HCT116 (cell line): ENCODE measurements around the gene SF1. TPM values are rescaled to one million over a fixed set of nuclear protein-coding genes. Genes with fewer than 3 reads are reported as not detected.

ENCODE experiments used
- ATAC-seq: fragments of 200-7000 bp; cut with Tn5 transposase; 2 replicates; pipeline ENCODE4 v1.9.1; 2020; ENCODE audit warnings: mild to moderate bottlenecking, moderate library complexity
- BruUV-seq: library from RNA; stranded (reverse); fragments of 400-500 nt; replicated peaks from 2 replicates; lab custom pipeline; 2021; lab: Mats Ljungman, UMichigan
- CTCF ChIA-PET: fragments of 300-600 bp; sonication (Branson Sonifier 250); formaldehyde crosslinking; loops from one replicate; lab custom pipeline; 2021; ENCODE audit warnings: antibody characterized with exemption; lab: Charles Lee
- POLR2A ChIA-PET: fragments of 300-600, 350-600 bp; sonication (Branson Sonifier 250); formaldehyde crosslinking; loops from one replicate; lab custom pipeline; 2021; ENCODE audit warnings: antibody characterized with exemption; lab: Charles Lee
- RAD21 ChIA-PET, 2 experiments: fragments of 300-600 bp; sonication (Branson Sonifier 250); formaldehyde crosslinking; loops; one replicate each; lab custom pipeline; 2023; ENCODE audit warnings: low total read pairs in 2 of 2; ENCODE audit not compliant: uncharacterized antibody in 2 of 2, unreplicated experiment in 2 of 2, low non-redundant PET in 1 of 2; lab: Charles Lee
- DNase-seq: peaks from one replicate; pipeline ENCODE4 v3.0.0-alpha.2; 2010; ENCODE audit warnings: low read depth, low spot score
- H2AFZ ChIP-seq: fragments of 200-600 bp; shearing (Covaris generic), sonication (generic); 2 replicates; pipeline ENCODE4 v1.6.1; 2017; ENCODE audit warnings: low read depth, mixed run types, mixed read lengths, antibody characterized with exemption, low read length; ENCODE audit not compliant: poor library complexity, severe bottlenecking
- H3K27ac ChIP-seq: 2 replicates; pipeline ENCODE4 v1.5.1; 2012; ENCODE audit warnings: low read depth, low read length
- H3K27me3 ChIP-seq: fragments of 200-600 bp; sonication (generic); 2 replicates; pipeline ENCODE4 v1.6.1; 2016; ENCODE audit warnings: mixed run types, low read length, mixed read lengths; ENCODE audit not compliant: insufficient read depth
- H3K36me3 ChIP-seq, 2 experiments: fragments of 200-500 bp in 1 of 2; fragments of 200-600 bp in 1 of 2; sonication (Bioruptor generic) in 1 of 2; sonication (generic) in 1 of 2; 2 replicates each; pipeline versions ENCODE4 v1.5.1 to v1.6.1; 2014 to 2016; ENCODE audit warnings: low read length in 2 of 2, inconsistent platforms in 1 of 2, mixed read lengths in 1 of 2, mixed run types in 1 of 2; ENCODE audit not compliant: insufficient read depth in 2 of 2, control insufficient read depth in 1 of 2
- H3K4me1 ChIP-seq, 2 experiments: fragments of 200-600 bp in 1 of 2; sonication (generic) in 1 of 2; 2 replicates each; pipeline versions ENCODE4 v1.5.1 to v1.6.1; 2012 to 2017; ENCODE audit warnings: low read length in 2 of 2, inconsistent platforms in 1 of 2, mild to moderate bottlenecking in 1 of 2, mixed read lengths in 1 of 2, mixed run types in 1 of 2, moderate library complexity in 1 of 2; ENCODE audit not compliant: insufficient read depth in 2 of 2, control insufficient read depth in 1 of 2
- H3K4me2 ChIP-seq: fragments of 200-600 bp; sonication (generic); 2 replicates; pipeline ENCODE4 v1.6.1; 2017; ENCODE audit warnings: mixed run types, low read length, mixed read lengths
- H3K4me3 ChIP-seq, 2 experiments: fragments of 200-600 bp in 1 of 2; sonication (generic) in 1 of 2; replicated peaks in 1 of 2; 2 replicates each; pipeline ENCODE4 v1.5.1; 2011 to 2016; ENCODE audit warnings: low read length in 2 of 2, control low read depth in 1 of 2, low read depth in 1 of 2, mild to moderate bottlenecking in 1 of 2, mixed read lengths in 1 of 2, mixed run types in 1 of 2
- H3K79me2 ChIP-seq: fragments of 200-600 bp; sonication (generic); 2 replicates; pipeline ENCODE4 v1.6.1; 2017; ENCODE audit warnings: mild to moderate bottlenecking, mixed run types, low read length, moderate library complexity, mixed read lengths; ENCODE audit not compliant: insufficient read depth
- H3K9ac ChIP-seq: fragments of 200-600 bp; sonication (generic); 2 replicates; pipeline ENCODE4 v1.6.1; 2016; ENCODE audit warnings: low read length, mixed read lengths
- H3K9me2 ChIP-seq: fragments of 200-600 bp; sonication (generic), shearing (Covaris generic); 2 replicates; pipeline ENCODE4 v1.6.1; 2017; ENCODE audit warnings: mixed run types, mild to moderate bottlenecking, moderate library complexity; ENCODE audit not compliant: insufficient read depth
- H3K9me3 ChIP-seq, 2 experiments: fragments of 200-500 bp in 1 of 2; fragments of 200-600 bp in 1 of 2; sonication (Bioruptor generic) in 1 of 2; sonication (generic) in 1 of 2; 2 replicates each; pipeline ENCODE4 v1.6.1; 2014 to 2017; ENCODE audit warnings: low read length in 2 of 2, mixed read lengths in 2 of 2, inconsistent platforms in 1 of 2, low read depth in 1 of 2, mild to moderate bottlenecking in 1 of 2, mixed run types in 1 of 2, moderate library complexity in 1 of 2; ENCODE audit not compliant: control insufficient read depth in 1 of 2, insufficient read depth in 1 of 2
- H4K20me1 ChIP-seq: fragments of 200-600 bp; sonication (generic), shearing (Covaris generic); 2 replicates; pipeline ENCODE4 v1.6.1; 2017; ENCODE audit warnings: mixed run types, mild to moderate bottlenecking, moderate library complexity; ENCODE audit not compliant: insufficient read depth
- ATF3 ChIP-seq: IDR thresholded peaks from 2 replicates; pipeline ENCODE4 v1.6.1; 2012
- CEBPB ChIP-seq: IDR thresholded peaks from 2 replicates; pipeline ENCODE4 v1.6.1; 2012; ENCODE audit warnings: low read depth
- EGR1 ChIP-seq: IDR thresholded peaks from 2 replicates; pipeline ENCODE4 v1.6.1; 2012; ENCODE audit warnings: low read depth
- JUND ChIP-seq: IDR thresholded peaks from 2 replicates; pipeline ENCODE4 v1.6.1; 2012
- MAX ChIP-seq: IDR thresholded peaks from 2 replicates; pipeline ENCODE4 v1.6.1; 2012
- POLR2A ChIP-seq: IDR thresholded peaks from 2 replicates; pipeline ENCODE4 v1.7.0; 2011; ENCODE audit warnings: borderline replicate concordance; ENCODE audit not compliant: insufficient read depth, insufficient read length; ENCODE audit errors: extremely low read depth
- REST ChIP-seq: IDR thresholded peaks from 2 replicates; pipeline ENCODE4 v1.6.1; 2012; ENCODE audit warnings: low read depth
- YY1 ChIP-seq: IDR thresholded peaks from 2 replicates; pipeline ENCODE4 v1.6.1; 2011; ENCODE audit warnings: low read length, low read depth, moderate library complexity, mild to moderate bottlenecking; ENCODE audit not compliant: insufficient replicate concordance; ENCODE audit errors: extremely low read depth
- ZBTB33 ChIP-seq: IDR thresholded peaks from 2 replicates; pipeline ENCODE4 v1.6.1; 2011; ENCODE audit warnings: mild to moderate bottlenecking, low read length, moderate library complexity; ENCODE audit not compliant: insufficient replicate concordance; ENCODE audit errors: extremely low read depth
- ZFX ChIP-seq: fragments of 450-650 bp; IDR thresholded peaks from 2 replicates; pipeline ENCODE4 v1.6.1; 2017
- ZNF274 ChIP-seq: fragments of 200-500 bp; sonication (Bioruptor generic); IDR thresholded peaks from 2 replicates; pipeline ENCODE4 v1.6.1; 2014; ENCODE audit warnings: mild to moderate bottlenecking, low read depth, low read length, inconsistent platforms
- intact Hi-C: fragments of 100-400 bp; cut with micrococcal nuclease; formaldehyde crosslinking; loops from 2 replicates; pipeline ENCODE4 v1.10.0; 2022
- total RNA-seq: library from RNA; stranded (reverse); gene quantifications from one replicate; pipeline ENCODE4 v1.2.1, GENCODE V29; 2021; ENCODE audit not compliant: unreplicated experiment

Gene SF1
- total RNA-seq, 1 experiment from 2014 or later = 403 TPM

GRCh38 chr11:64752175-64752970 is 26.0 kb downstream of the SF1 start (continued):
- TF ChIP-seq MAX (no peak), CEBPB (no peak), YY1 (no peak), POLR2A (no peak), JUND (no peak), REST (no peak)

GRCh38 chr11:64751580-64751979 is 26.8 kb downstream of the SF1 start:
- POLR2A ChIA-PET = no interaction called here
- H3K9me2 ChIP-seq = no peaks in the 10 kb centered on the region
- H3K9ac ChIP-seq = no peak overlapping the region
- BruUV-seq = no TSS peak
- peaks cover 0 to 6% of the 10 kb centered on the region in 2 experiments; a peak in 1 of 4 replicates for H3K4me1 ChIP-seq
- no peaks in the 10 kb centered on the region for H3K27me3 ChIP-seq
- RAD21 ChIA-PET = no interaction called here
- H3K36me3 ChIP-seq = no peaks in the 10 kb centered on the region
- H3K4me3 ChIP-seq = no peak overlapping the region
- H3K9me3 ChIP-seq = no peaks in the 10 kb centered on the region
- CTCF ChIA-PET = interaction anchor here (1.0 kb wide), 1 partner anchor 10 kb away, joined by 3 read pairs; no protein-coding TSS in a partner anchor
- no peaks in the 10 kb centered on the region for H4K20me1 ChIP-seq
- H3K4me2 ChIP-seq = no peak overlapping the region
- no peak for ATAC-seq
- no peak overlapping the region for H2AFZ ChIP-seq
- no peaks in the 10 kb centered on the region for H3K79me2 ChIP-seq
- no peak for DNase-seq
- intact Hi-C loops = no loop called here
- no peak overlapping the region for H3K27ac ChIP-seq
- no peak for TF ChIP-seq ZNF274
- no peak for TF ChIP-seq ZFX
- no peak for TF ChIP-seq JUND
- TF ChIP-seq POLR2A = no peak
- no peak for TF ChIP-seq ATF3
- no peak for TF ChIP-seq EGR1
- TF ChIP-seq ZBTB33 = no peak
